Myocyte (in vitro differentiated cells): Measurements from ENCODE around the gene SLC8A1. TPM values are rescaled to one million over a fixed set of nuclear protein-coding genes. Genes with fewer than 3 reads are reported as not detected.
A peak's percentile ranks its signal among the peaks of the same experiment; 100 is the strongest.

Source experiments
- DNase-seq: peaks from one replicate; pipeline ENCODE4 v3.0.0-alpha.2; 2012; ENCODE audit warnings: low read depth
- total RNA-seq: library from RNA; depleted of rRNA; stranded (reverse); fragments of >200 nt; gene quantifications from 2 replicates; pipeline ENCODE4 v1.2.3, GENCODE V29; 2014

Gene SLC8A1
- total RNA-seq, 1 donor from 2014 or later = 5.2 TPM

GRCh38 chr2:40317046-40317445 is 134.8 kb downstream of the SLC8A1 start:
- no peak for DNase-seq

- no peak for DNase-seq
Measured at GRCh38 chr2:40316620-40317019, 135.3 kb downstream of the SLC8A1 start.

GRCh38 chr2:40315683-40316082 is 136.2 kb downstream of the SLC8A1 start:
- DNase-seq = no peak

- no peak for DNase-seq
Measured at GRCh38 chr2:40311026-40311425, 140.9 kb downstream of the SLC8A1 start.

- DNase-seq = no peak
Measured at GRCh38 chr2:40310303-40310702, 141.6 kb downstream of the SLC8A1 start.

GRCh38 chr2:40304340-40304739 is 147.6 kb downstream of the SLC8A1 start:
- DNase-seq = peak; percentile 28

- no peak for DNase-seq
Measured at GRCh38 chr2:40303746-40304145, 148.1 kb downstream of the SLC8A1 start.

- no peak for DNase-seq
Measured at GRCh38 chr2:40302751-40303325, 149.1 kb downstream of the SLC8A1 start.

- peak; percentile 61 for DNase-seq
Measured at GRCh38 chr2:40300391-40300790, 151.5 kb downstream of the SLC8A1 start.

GRCh38 chr2:40299781-40300180 is 152.1 kb downstream of the SLC8A1 start:
- DNase-seq = no peak

GRCh38 chr2:40299173-40299572 is 152.7 kb downstream of the SLC8A1 start:
- no peak for DNase-seq

GRCh38 chr2:40298026-40298425 is 153.9 kb downstream of the SLC8A1 start:
- DNase-seq = no peak

GRCh38 chr2:40292291-40292690 is 159.6 kb downstream of the SLC8A1 start:
- no peak for DNase-seq

GRCh38 chr2:40289771-40290404 is 162.0 kb downstream of the SLC8A1 start:
- no peak for DNase-seq

GRCh38 chr2:40287773-40288172 is 164.1 kb downstream of the SLC8A1 start:
- no peak for DNase-seq

GRCh38 chr2:40287195-40287594 is 164.7 kb downstream of the SLC8A1 start:
- DNase-seq = no peak

GRCh38 chr2:40286721-40287120 is 165.2 kb downstream of the SLC8A1 start:
- DNase-seq = no peak

GRCh38 chr2:40285391-40285790 is 166.5 kb downstream of the SLC8A1 start:
- no peak for DNase-seq

- peak; percentile 56 for DNase-seq
Measured at GRCh38 chr2:40284797-40285196, 167.1 kb downstream of the SLC8A1 start.

- peak; percentile 68 for DNase-seq
Measured at GRCh38 chr2:40283111-40283909, 168.6 kb downstream of the SLC8A1 start.

GRCh38 chr2:40282428-40282827 is 169.5 kb downstream of the SLC8A1 start:
- peak; percentile 81 for DNase-seq
